Caco-2 (cell line): ENCODE data around the gene MACROD2. TPM values are rescaled to one million over a fixed set of nuclear protein-coding genes. Genes with fewer than 3 reads are reported as not detected.

Experiments used
- BruUV-seq: library from RNA; stranded (reverse); fragments of 400-500 nt; replicated peaks from 2 replicates; lab custom pipeline; 2021; lab: Mats Ljungman, UMichigan
- CTCF ChIA-PET: fragments of 300-600 bp; sonication (Branson Sonifier 250); formaldehyde crosslinking; loops from one replicate; lab custom pipeline; 2022; ENCODE audit warnings: antibody characterized with exemption; lab: Charles Lee
- POLR2A ChIA-PET: fragments of 300-600 bp; sonication (Branson Sonifier 250); formaldehyde crosslinking; loops from one replicate; lab custom pipeline; 2022; ENCODE audit warnings: antibody characterized with exemption; lab: Charles Lee
- DNase-seq, 2 experiments: peaks; one replicate each; pipeline versions ENCODE4 v3.0.0 to v3.0.0-alpha.2; 2020 to 2022
- H3K27me3 ChIP-seq: replicated peaks from 2 replicates; pipeline ENCODE4 v1.6.0; 2011; ENCODE audit warnings: low read length; ENCODE audit not compliant: control insufficient read depth, insufficient read depth
- H3K36me3 ChIP-seq: 2 replicates; pipeline ENCODE4 v1.5.1; 2011; ENCODE audit warnings: low read length; ENCODE audit not compliant: control insufficient read depth, insufficient read depth
- H3K4me1 ChIP-seq: fragments of 250-450 bp; sonication (Bioruptor Pico); 2 replicates; pipeline ENCODE4 v1.5.1; 2020; ENCODE audit warnings: mild to moderate bottlenecking
- H3K4me3 ChIP-seq: 2 replicates; pipeline ENCODE4 v1.5.1; 2011; ENCODE audit warnings: low read depth, mild to moderate bottlenecking, control low read depth, low read length
- H3K9me3 ChIP-seq: fragments of 250-450 bp; sonication (Bioruptor Pico); 2 replicates; pipeline ENCODE4 v1.5.1; 2020; ENCODE audit warnings: mild to moderate bottlenecking, moderate library complexity
- H3K27ac Mint-ChIP-seq: one replicate; pipeline ENCODE4 v1.8.0; 2022; ENCODE audit warnings: mixed read lengths; ENCODE audit not compliant: unreplicated experiment
- H3K27me3 Mint-ChIP-seq: one replicate; pipeline ENCODE4 v1.8.0; 2022; ENCODE audit warnings: mixed read lengths; ENCODE audit not compliant: insufficient read depth, unreplicated experiment
- H3K36me3 Mint-ChIP-seq: one replicate; pipeline ENCODE4 v1.8.0; 2022; ENCODE audit warnings: mild to moderate bottlenecking, mixed read lengths; ENCODE audit not compliant: insufficient read depth, unreplicated experiment
- H3K4me1 Mint-ChIP-seq: one replicate; pipeline ENCODE4 v1.8.0; 2022; ENCODE audit warnings: low read depth, mixed read lengths; ENCODE audit not compliant: unreplicated experiment
- H3K4me3 Mint-ChIP-seq: one replicate; pipeline ENCODE4 v1.8.0; 2022; ENCODE audit warnings: mild to moderate bottlenecking, moderate library complexity, mixed read lengths; ENCODE audit not compliant: unreplicated experiment
- H3K9me3 Mint-ChIP-seq: one replicate; pipeline ENCODE4 v1.8.0; 2022; ENCODE audit warnings: mixed read lengths; ENCODE audit not compliant: unreplicated experiment
- intact Hi-C: fragments of 100-400 bp; cut with micrococcal nuclease; formaldehyde crosslinking; loops from one replicate; pipeline ENCODE4 v1.10.0; 2022; ENCODE audit not compliant: unreplicated experiment
- total RNA-seq: library from RNA; stranded (reverse); gene quantifications from 2 replicates; pipeline ENCODE4 v1.2.3, GENCODE V29; 2022
- TF ChIP-seq, protein P1 (sequence below), 2 experiments: fragments of 200-600 bp in 1 of 2; IDR thresholded peaks; 1 replicate in 1 of 2; 2 replicates in 1 of 2; pipeline versions ENCODE4 v1.5.1 to v1.8.0; 2011 to 2022; ENCODE audit warnings: antibody characterized with exemption in 1 of 2, control low read depth in 1 of 2, inconsistent platforms in 1 of 2, low read depth in 1 of 2, low read length in 1 of 2, mild to moderate bottlenecking in 1 of 2, moderate library complexity in 1 of 2; ENCODE audit not compliant: insufficient read depth in 1 of 2, severe bottlenecking in 1 of 2, unreplicated experiment in 1 of 2

MACROD2 gene
- total RNA-seq, 1 experiment from 2014 or later, result 6.4 TPM

DNA sequence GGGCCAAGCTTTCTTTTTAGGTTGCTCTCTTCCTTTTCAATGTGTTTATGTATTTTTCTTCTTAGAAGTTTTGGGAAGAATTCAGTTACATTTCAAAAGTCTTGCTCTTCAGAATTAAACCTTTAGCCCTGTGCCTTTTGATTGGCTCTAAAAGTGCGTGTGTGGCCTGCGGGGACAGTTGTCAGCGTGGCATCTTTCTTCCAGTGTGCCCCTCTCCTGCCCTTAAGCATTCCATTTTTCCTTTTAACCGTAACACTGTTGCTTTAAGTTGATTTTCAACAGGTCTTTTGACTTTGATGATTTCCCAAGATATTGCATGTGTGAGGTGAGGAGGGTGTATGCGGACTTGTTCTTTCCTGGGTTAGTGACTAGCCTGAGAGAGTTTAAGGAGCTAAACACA, 1341.2 kb downstream of the MACROD2 start:
- no peak overlapping the region for H3K27ac Mint-ChIP-seq
- BruUV-seq, result no TSS peak
- Histone ChIP-seq H3K4me3 (no peak overlapping the region), H3K36me3 (no peaks in the 10 kb centered on the region), H3K27me3 (no peaks in the 10 kb centered on the region), H3K9me3 (no peaks in the 10 kb centered on the region), H3K4me1 (no peaks in the 10 kb centered on the region)
- H3K27me3 Mint-ChIP-seq, result no peaks in the 10 kb centered on the region
- TF ChIP-seq, protein P1, sequence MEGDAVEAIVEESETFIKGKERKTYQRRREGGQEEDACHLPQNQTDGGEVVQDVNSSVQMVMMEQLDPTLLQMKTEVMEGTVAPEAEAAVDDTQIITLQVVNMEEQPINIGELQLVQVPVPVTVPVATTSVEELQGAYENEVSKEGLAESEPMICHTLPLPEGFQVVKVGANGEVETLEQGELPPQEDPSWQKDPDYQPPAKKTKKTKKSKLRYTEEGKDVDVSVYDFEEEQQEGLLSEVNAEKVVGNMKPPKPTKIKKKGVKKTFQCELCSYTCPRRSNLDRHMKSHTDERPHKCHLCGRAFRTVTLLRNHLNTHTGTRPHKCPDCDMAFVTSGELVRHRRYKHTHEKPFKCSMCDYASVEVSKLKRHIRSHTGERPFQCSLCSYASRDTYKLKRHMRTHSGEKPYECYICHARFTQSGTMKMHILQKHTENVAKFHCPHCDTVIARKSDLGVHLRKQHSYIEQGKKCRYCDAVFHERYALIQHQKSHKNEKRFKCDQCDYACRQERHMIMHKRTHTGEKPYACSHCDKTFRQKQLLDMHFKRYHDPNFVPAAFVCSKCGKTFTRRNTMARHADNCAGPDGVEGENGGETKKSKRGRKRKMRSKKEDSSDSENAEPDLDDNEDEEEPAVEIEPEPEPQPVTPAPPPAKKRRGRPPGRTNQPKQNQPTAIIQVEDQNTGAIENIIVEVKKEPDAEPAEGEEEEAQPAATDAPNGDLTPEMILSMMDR (IDR thresholded peaks at IDR 0.05; ENCODE audit: insufficient read depth in 1 of 2, low read depth in 1 of 2, low read length in 1 of 2, severe bottlenecking in 1 of 2, unreplicated experiment in 1 of 2), result no peak
- no peaks in the 10 kb centered on the region for H3K4me1 Mint-ChIP-seq
- intact Hi-C loops, result no loop called here
- H3K4me3 Mint-ChIP-seq, result no peak overlapping the region
- CTCF ChIA-PET, result no interaction called here
- POLR2A ChIA-PET, result no interaction called here
- peaks cover 9% of the 10 kb centered on the region for H3K9me3 Mint-ChIP-seq
- DNase-seq, result no peak
- no peaks in the 10 kb centered on the region for H3K36me3 Mint-ChIP-seq

DNA sequence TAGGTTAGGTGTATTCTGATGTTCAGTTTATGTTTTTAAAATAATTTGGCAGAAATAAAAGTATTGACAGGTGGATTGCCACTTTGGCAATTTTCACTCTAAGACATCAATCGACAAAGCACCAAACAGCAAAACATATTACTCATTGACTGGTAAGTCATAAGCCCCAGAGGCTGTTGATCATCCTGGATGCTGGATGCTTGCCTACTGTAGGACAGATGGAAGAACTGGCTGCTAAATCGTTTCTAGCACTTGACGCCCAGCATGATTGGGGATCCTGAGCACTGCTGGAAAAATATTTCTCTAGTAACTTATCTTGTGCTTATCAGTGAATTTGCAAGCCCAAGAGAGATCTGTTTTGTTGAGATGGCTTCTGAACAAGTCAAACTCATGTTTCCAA, 1343.9 kb downstream of the MACROD2 start:
- no peak overlapping the region for H3K4me3 Mint-ChIP-seq
- no peak for DNase-seq
- H3K27ac Mint-ChIP-seq, result no peak overlapping the region
- H3K27me3 Mint-ChIP-seq, result no peaks in the 10 kb centered on the region
- H3K4me1 Mint-ChIP-seq, result peaks cover 9% of the 10 kb centered on the region
- POLR2A ChIA-PET, result no interaction called here
- TF ChIP-seq, protein P1 (IDR thresholded peaks at IDR 0.05; ENCODE audit: insufficient read depth in 1 of 2, low read depth in 1 of 2, low read length in 1 of 2, severe bottlenecking in 1 of 2, unreplicated experiment in 1 of 2), result no peak
- CTCF ChIA-PET, result no interaction called here
- no peaks in the 10 kb centered on the region for H3K27me3 ChIP-seq
- H3K9me3 ChIP-seq, result no peaks in the 10 kb centered on the region
- BruUV-seq, result no TSS peak
- intact Hi-C loops, result no loop called here
- no peaks in the 10 kb centered on the region for H3K36me3 Mint-ChIP-seq
- peaks cover 6% of the 10 kb centered on the region; the same call in 1 of the 2 replicates for H3K4me1 ChIP-seq
- H3K36me3 ChIP-seq, result no peaks in the 10 kb centered on the region
- H3K4me3 ChIP-seq, result no peak overlapping the region
- H3K9me3 Mint-ChIP-seq, result peaks cover 9% of the 10 kb centered on the region

DNA sequence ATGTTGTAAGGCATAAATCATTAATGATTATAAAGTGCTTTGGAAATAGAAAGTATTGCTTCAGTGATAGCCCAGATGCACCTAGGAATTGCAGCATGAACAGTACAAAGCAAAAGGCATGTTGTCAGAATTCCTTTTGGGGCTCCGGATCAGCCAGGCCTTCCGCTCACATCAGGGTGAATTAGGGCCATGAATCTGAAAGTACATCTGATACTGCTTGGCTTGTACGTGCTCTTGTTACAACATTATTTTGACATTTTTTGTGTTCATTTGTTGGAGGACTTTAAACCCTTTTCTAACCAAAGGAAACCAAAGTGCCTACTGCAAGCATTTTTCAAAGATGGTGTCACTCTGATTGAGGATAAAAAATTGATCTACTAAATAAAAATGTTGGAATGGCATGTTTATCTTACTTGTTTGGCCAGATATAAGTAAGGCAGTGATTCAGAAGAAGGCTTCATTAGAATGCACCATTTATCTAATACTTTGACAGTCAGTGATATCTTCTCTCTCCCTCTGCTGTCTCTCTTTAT, 1347.7 kb downstream of the MACROD2 start:
- ChIA-PET CTCF (no interaction called here), POLR2A (no interaction called here)
- H3K4me1 ChIP-seq, result peaks cover 6% of the 10 kb centered on the region; the same call in 1 of the 2 replicates
- H3K27me3 ChIP-seq, result no peaks in the 10 kb centered on the region
- H3K36me3 ChIP-seq, result no peaks in the 10 kb centered on the region
- TF ChIP-seq, protein P1 (IDR thresholded peaks at IDR 0.05; ENCODE audit: insufficient read depth in 1 of 2, low read depth in 1 of 2, low read length in 1 of 2, severe bottlenecking in 1 of 2, unreplicated experiment in 1 of 2), result no peak
- H3K4me3 ChIP-seq, result no peak overlapping the region
- no TSS peak for BruUV-seq
- no peak overlapping the region for H3K27ac Mint-ChIP-seq
- no peak for DNase-seq
- no peaks in the 10 kb centered on the region for H3K36me3 Mint-ChIP-seq
- H3K4me3 Mint-ChIP-seq, result no peak overlapping the region
- H3K9me3 Mint-ChIP-seq, result peaks cover 7% of the 10 kb centered on the region
- intact Hi-C loops, result no loop called here
- H3K4me1 Mint-ChIP-seq, result peaks cover 9% of the 10 kb centered on the region
- no peaks in the 10 kb centered on the region for H3K9me3 ChIP-seq
- H3K27me3 Mint-ChIP-seq, result no peaks in the 10 kb centered on the region
